Suprapubic skin (tissue), 4 donors: Measurements from ENCODE around the gene NUP93. TPM values are rescaled to one million over a fixed set of nuclear protein-coding genes. Genes with fewer than 3 reads are reported as not detected.
A peak's percentile ranks its signal among the peaks of the same experiment; 100 is the strongest.

Source experiments
- DNase-seq, 2 donors: peaks; one replicate each; pipeline ENCODE4 v3.0.0-alpha.2; 2019; ENCODE audit warnings: low spot score in 2 of 2
- H3K27ac ChIP-seq: fragments of 200-600 bp; sonication (generic); one replicate; pipeline ENCODE4 v1.5.1; 2019
- H3K27me3 ChIP-seq: fragments of 200-600 bp; sonication (generic); one replicate; pipeline ENCODE4 v1.5.1; 2019
- H3K36me3 ChIP-seq: fragments of 200-600 bp; sonication (generic); one replicate; pipeline ENCODE4 v1.5.1; 2019
- H3K4me1 ChIP-seq: fragments of 200-600 bp; sonication (generic); one replicate; pipeline ENCODE4 v1.5.1; 2019
- H3K4me3 ChIP-seq: fragments of 200-600 bp; sonication (generic); one replicate; pipeline ENCODE4 v1.5.1; 2019; ENCODE audit warnings: mild to moderate bottlenecking
- H3K9me3 ChIP-seq: fragments of 200-600 bp; sonication (generic); one replicate; pipeline ENCODE4 v1.5.1; 2019
- EP300 ChIP-seq: sonication (generic); formaldehyde crosslinking; IDR thresholded peaks from one replicate; pipeline ENCODE4 v1.6.1; 2017; ENCODE audit warnings: antibody characterized with exemption
- POLR2A ChIP-seq, 2 donors: fragments of 450-650 bp; IDR thresholded peaks; one replicate each; pipeline ENCODE4 v1.6.1; 2017; ENCODE audit warnings: antibody characterized with exemption in 2 of 2, mild to moderate bottlenecking in 2 of 2, moderate library complexity in 2 of 2
- POLR2AphosphoS5 ChIP-seq, 3 donors: sonication (generic); formaldehyde crosslinking; IDR thresholded peaks; one replicate each; pipeline ENCODE4 v1.6.1; 2017; ENCODE audit warnings: antibody characterized with exemption in 3 of 3
- WGBS: methylation state at CpG from one replicate; pipeline ENCODE4 v1.1.5; 2018; 5-methylcytosine and 5-hydroxymethylcytosine counted together
- total RNA-seq, 4 donors: library from RNA; depleted of rRNA; stranded (reverse); fragments of >200 nt; gene quantifications; one replicate each; pipeline ENCODE4 v1.1.0, GENCODE V29; 2016
- TF ChIP-seq, protein P1 (sequence below), 2 donors: fragments of 200-600 bp in 1 of 2; fragments of 450-650 bp in 1 of 2; sonication (generic) in 1 of 2; IDR thresholded peaks; one replicate each; pipeline ENCODE4 v1.5.1; 2016 to 2019; ENCODE audit warnings: antibody characterized with exemption in 2 of 2, mild to moderate bottlenecking in 1 of 2, moderate library complexity in 1 of 2

The NUP93 gene
- total RNA-seq, 4 donors from 2014 or later = 27.9 to 56.6 (median 44.1) TPM

- no peak for DNase-seq
- TF ChIP-seq POLR2A (IDR thresholded peaks at IDR 0.05) (no peak), EP300 (no peak), POLR2AphosphoS5 (IDR thresholded peaks at IDR 0.05) (no peak)
- TF ChIP-seq, protein P1, sequence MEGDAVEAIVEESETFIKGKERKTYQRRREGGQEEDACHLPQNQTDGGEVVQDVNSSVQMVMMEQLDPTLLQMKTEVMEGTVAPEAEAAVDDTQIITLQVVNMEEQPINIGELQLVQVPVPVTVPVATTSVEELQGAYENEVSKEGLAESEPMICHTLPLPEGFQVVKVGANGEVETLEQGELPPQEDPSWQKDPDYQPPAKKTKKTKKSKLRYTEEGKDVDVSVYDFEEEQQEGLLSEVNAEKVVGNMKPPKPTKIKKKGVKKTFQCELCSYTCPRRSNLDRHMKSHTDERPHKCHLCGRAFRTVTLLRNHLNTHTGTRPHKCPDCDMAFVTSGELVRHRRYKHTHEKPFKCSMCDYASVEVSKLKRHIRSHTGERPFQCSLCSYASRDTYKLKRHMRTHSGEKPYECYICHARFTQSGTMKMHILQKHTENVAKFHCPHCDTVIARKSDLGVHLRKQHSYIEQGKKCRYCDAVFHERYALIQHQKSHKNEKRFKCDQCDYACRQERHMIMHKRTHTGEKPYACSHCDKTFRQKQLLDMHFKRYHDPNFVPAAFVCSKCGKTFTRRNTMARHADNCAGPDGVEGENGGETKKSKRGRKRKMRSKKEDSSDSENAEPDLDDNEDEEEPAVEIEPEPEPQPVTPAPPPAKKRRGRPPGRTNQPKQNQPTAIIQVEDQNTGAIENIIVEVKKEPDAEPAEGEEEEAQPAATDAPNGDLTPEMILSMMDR (IDR thresholded peaks at IDR 0.05) = no peak
- Histone ChIP-seq H3K9me3 (no peaks in the 10 kb centered on the region), H3K27me3 (no peaks in the 10 kb centered on the region), H3K36me3 (no peaks in the 10 kb centered on the region), H3K4me1 (peaks cover 27% of the 10 kb centered on the region), H3K4me3 (peak overlapping the region; percentile 0), H3K27ac (no peak overlapping the region)
- 54% methylated on average over 3 of the region's 3 CpGs for WGBS
Observed at GRCh38 chr16:56749672-56750491, 20.0 kb downstream of the NUP93 start.

DNA sequence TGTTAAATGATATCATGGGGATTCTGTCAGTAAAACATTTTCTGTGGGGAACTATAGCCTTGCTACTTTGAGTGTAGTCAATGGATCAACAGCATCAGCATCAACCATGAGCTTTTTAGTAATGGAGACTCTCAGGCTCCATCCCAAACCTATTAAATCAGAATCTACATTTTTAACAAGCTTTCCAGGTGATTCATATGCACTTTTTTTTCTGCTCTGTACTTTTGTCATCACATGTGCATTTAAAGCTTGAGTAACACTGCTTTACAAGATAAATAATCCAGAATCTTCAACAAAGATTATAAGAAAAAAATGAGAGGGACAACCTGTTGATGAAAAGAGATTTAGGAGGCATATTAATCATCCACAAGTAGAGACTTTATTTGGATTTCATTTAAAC lies 23.5 kb downstream of the NUP93 start:
- no peaks in the 10 kb centered on the region for H3K27me3 ChIP-seq
- no peaks in the 10 kb centered on the region for H3K9me3 ChIP-seq

DNA sequence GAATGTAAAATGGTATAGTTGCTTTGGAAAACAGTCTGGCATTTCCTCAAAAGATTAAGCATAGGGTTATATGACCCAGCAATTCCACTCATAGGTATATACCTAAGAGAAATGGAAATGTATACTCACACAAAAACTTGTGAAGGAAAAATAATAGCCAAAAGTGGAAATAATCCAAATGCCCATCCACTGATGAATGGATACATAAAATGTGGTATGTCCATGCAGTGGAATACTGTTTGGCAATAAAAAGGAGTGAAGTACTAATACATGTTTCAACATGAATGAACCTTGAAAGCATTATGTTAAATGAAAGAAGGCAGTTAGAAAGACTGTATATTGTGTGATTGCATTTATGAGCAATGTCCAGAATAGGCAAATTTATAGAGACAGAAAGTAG lies 25.1 kb downstream of the NUP93 start:
- DNase-seq = no peak
- TF ChIP-seq POLR2AphosphoS5 (IDR thresholded peaks at IDR 0.05) (no peak), EP300 (no peak), POLR2A (IDR thresholded peaks at IDR 0.05) (no peak)
- TF ChIP-seq, protein P1 (IDR thresholded peaks at IDR 0.05) = no peak
- Histone ChIP-seq H3K9me3 (no peaks in the 10 kb centered on the region), H3K4me1 (peaks cover 11% of the 10 kb centered on the region), H3K36me3 (peaks cover 2% of the 10 kb centered on the region), H3K4me3 (no peak overlapping the region), H3K27ac (no peak overlapping the region), H3K27me3 (no peaks in the 10 kb centered on the region)

More for the DNA sequence above, 23.5 kb downstream of the NUP93 start:
- no peaks in the 10 kb centered on the region for H3K36me3 ChIP-seq
- no peak overlapping the region for H3K27ac ChIP-seq
- peaks cover 12% of the 10 kb centered on the region for H3K4me1 ChIP-seq
- no peak for TF ChIP-seq EP300
- no peak for DNase-seq
- H3K4me3 ChIP-seq = no peak overlapping the region

- DNase-seq = no peak
Observed at GRCh38 chr16:56758432-56758831, 28.5 kb downstream of the NUP93 start.

DNA sequence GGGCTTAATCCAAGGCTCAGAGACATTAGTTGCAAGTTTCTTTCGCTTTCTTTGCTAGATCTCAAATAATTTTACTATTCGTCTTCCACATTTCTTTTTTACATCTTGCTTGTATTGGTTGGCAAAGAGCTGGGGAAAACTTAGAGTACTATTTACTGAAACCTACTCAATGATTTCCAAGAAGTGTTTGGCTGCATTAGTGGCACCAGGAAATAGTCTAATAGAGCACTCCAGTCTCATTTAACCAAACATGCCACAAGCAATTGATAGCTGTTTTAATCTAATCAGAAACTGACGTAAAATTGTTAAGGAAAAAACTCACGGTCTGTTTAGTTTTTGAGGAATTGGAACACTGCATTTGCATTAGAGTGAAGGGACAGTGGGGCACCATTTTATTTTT lies 29.0 kb downstream of the NUP93 start:
- H3K4me1 ChIP-seq = peaks cover 10% of the 10 kb centered on the region
- H3K27ac ChIP-seq = no peak overlapping the region
- DNase-seq = no peak
- H3K36me3 ChIP-seq = peaks cover 15% of the 10 kb centered on the region
- no peaks in the 10 kb centered on the region for H3K9me3 ChIP-seq
- H3K4me3 ChIP-seq = no peak overlapping the region
- H3K27me3 ChIP-seq = no peaks in the 10 kb centered on the region
- TF ChIP-seq POLR2AphosphoS5 (IDR thresholded peaks at IDR 0.05) = no peak
- TF ChIP-seq POLR2A (IDR thresholded peaks at IDR 0.05) = no peak
- TF ChIP-seq EP300 = no peak
- TF ChIP-seq, protein P1 (IDR thresholded peaks at IDR 0.05) = no peak
- WGBS = 56% methylated on average over 4 of the region's 4 CpGs

More at GRCh38 chr16:56758432-56758831, 28.5 kb downstream of the NUP93 start:
- no peak overlapping the region for H3K27ac ChIP-seq
- peaks cover 10% of the 10 kb centered on the region for H3K4me1 ChIP-seq
- no peak for TF ChIP-seq POLR2A (IDR thresholded peaks at IDR 0.05)
- TF ChIP-seq, protein P1 (IDR thresholded peaks at IDR 0.05) = no peak
- TF ChIP-seq EP300 = no peak
- TF ChIP-seq POLR2AphosphoS5 (IDR thresholded peaks at IDR 0.05) = no peak
- H3K27me3 ChIP-seq = no peaks in the 10 kb centered on the region
- H3K36me3 ChIP-seq = peaks cover 15% of the 10 kb centered on the region
- no peak overlapping the region for H3K4me3 ChIP-seq
- H3K9me3 ChIP-seq = no peaks in the 10 kb centered on the region
- WGBS = 94% methylated on average over 3 of the region's 3 CpGs
